OCI-LY1 (cell line): ENCODE results near the gene PNO1.

Experiments
- H2AFZ ChIP-seq: fragments of 200-600 bp; sonication (generic), shearing (Covaris generic); 2 replicates; pipeline ENCODE4 v1.6.0; 2014; ENCODE audit warnings: antibody characterized with exemption, mild to moderate bottlenecking, low read length
- H3F3A ChIP-seq: fragments of 200-600 bp; sonication (generic), shearing (Covaris generic); 2 replicates; pipeline ENCODE4 v1.6.0; 2014; ENCODE audit warnings: mild to moderate bottlenecking, antibody characterized with exemption, low read length, moderate library complexity; ENCODE audit not compliant: insufficient read depth
- H3K27ac ChIP-seq: fragments of 200-600 bp; sonication (generic); 2 replicates; pipeline ENCODE4 v1.5.1; 2014; ENCODE audit warnings: low read length, mixed run types, mild to moderate bottlenecking, low read depth; ENCODE audit not compliant: poor library complexity, severe bottlenecking
- H3K27me3 ChIP-seq: fragments of 200-600 bp; sonication (generic); 2 replicates; pipeline ENCODE4 v1.6.0; 2014; ENCODE audit warnings: antibody characterized with exemption, mild to moderate bottlenecking, low read length, moderate library complexity; ENCODE audit not compliant: insufficient read depth
- H3K36me3 ChIP-seq: fragments of 200-600 bp; sonication (generic); 2 replicates; pipeline ENCODE4 v1.6.1; 2014; ENCODE audit warnings: mild to moderate bottlenecking, antibody characterized with exemption, low read length, moderate library complexity, mixed read lengths; ENCODE audit not compliant: insufficient read depth
- H3K4me1 ChIP-seq: fragments of 200-600 bp; sonication (generic); 2 replicates; pipeline ENCODE4 v1.5.1; 2014; ENCODE audit warnings: mild to moderate bottlenecking, low read length, moderate library complexity; ENCODE audit not compliant: insufficient read depth, severe bottlenecking
- H3K4me2 ChIP-seq: fragments of 200-600 bp; sonication (generic), shearing (Covaris generic); 2 replicates; pipeline ENCODE4 v1.6.1; 2014; ENCODE audit warnings: low read length
- H3K4me3 ChIP-seq: fragments of 200-600 bp; sonication (generic); 2 replicates; pipeline ENCODE4 v1.5.1; 2014; ENCODE audit warnings: low read length, low read depth, mild to moderate bottlenecking, mixed read lengths; ENCODE audit not compliant: poor library complexity, severe bottlenecking
- H3K79me2 ChIP-seq: fragments of 200-600 bp; shearing (Covaris generic); 2 replicates; pipeline ENCODE4 v1.6.1; 2016; ENCODE audit warnings: mixed run types, low read length, mixed read lengths; ENCODE audit not compliant: insufficient read depth
- H3K9ac ChIP-seq: fragments of 200-600 bp; sonication (generic), shearing (Covaris generic); 2 replicates; pipeline ENCODE4 v1.6.1; 2014; ENCODE audit warnings: mild to moderate bottlenecking, low read length, mixed read lengths
- H3K9me2 ChIP-seq: fragments of 200-600 bp; sonication (generic), shearing (Covaris generic); 2 replicates; pipeline ENCODE4 v1.6.1; 2014; ENCODE audit warnings: low read depth, mild to moderate bottlenecking, low read length, mixed read lengths
- H3K9me3 ChIP-seq: fragments of 200-600 bp; shearing (Covaris generic); 2 replicates; pipeline ENCODE4 v1.6.1; 2014; ENCODE audit warnings: low read length, mixed read lengths
- H4K20me1 ChIP-seq: fragments of 200-600 bp; sonication (generic), shearing (Covaris generic); 2 replicates; pipeline ENCODE4 v1.6.0; 2016; ENCODE audit warnings: mild to moderate bottlenecking, low read length; ENCODE audit not compliant: insufficient read depth
- EZH2 ChIP-seq: fragments of 200-600 bp; sonication (generic), shearing (Covaris generic); IDR thresholded peaks from 2 replicates; pipeline ENCODE4 v1.8.0; 2017; ENCODE audit warnings: borderline replicate concordance, mixed run types, mild to moderate bottlenecking, antibody characterized with exemption, low read length, moderate library complexity, mixed read lengths
- TF ChIP-seq, protein P1 (sequence below): fragments of 200-600 bp; sonication (generic), shearing (Covaris generic); IDR thresholded peaks from 2 replicates; pipeline ENCODE4 v1.5.1; 2017; ENCODE audit warnings: mild to moderate bottlenecking, antibody characterized with exemption, low read length, moderate library complexity, mixed read lengths

Gene PNO1

GRCh38 chr2:68218343-68218901 is 60.7 kb downstream of the PNO1 start:
- no peak for TF ChIP-seq EZH2
- TF ChIP-seq, protein P1, sequence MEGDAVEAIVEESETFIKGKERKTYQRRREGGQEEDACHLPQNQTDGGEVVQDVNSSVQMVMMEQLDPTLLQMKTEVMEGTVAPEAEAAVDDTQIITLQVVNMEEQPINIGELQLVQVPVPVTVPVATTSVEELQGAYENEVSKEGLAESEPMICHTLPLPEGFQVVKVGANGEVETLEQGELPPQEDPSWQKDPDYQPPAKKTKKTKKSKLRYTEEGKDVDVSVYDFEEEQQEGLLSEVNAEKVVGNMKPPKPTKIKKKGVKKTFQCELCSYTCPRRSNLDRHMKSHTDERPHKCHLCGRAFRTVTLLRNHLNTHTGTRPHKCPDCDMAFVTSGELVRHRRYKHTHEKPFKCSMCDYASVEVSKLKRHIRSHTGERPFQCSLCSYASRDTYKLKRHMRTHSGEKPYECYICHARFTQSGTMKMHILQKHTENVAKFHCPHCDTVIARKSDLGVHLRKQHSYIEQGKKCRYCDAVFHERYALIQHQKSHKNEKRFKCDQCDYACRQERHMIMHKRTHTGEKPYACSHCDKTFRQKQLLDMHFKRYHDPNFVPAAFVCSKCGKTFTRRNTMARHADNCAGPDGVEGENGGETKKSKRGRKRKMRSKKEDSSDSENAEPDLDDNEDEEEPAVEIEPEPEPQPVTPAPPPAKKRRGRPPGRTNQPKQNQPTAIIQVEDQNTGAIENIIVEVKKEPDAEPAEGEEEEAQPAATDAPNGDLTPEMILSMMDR: no peak
- H3K36me3 ChIP-seq: peaks cover 51% of the 10 kb centered on the region
- no peak overlapping the region for H2AFZ ChIP-seq
- H3K4me3 ChIP-seq: no peak overlapping the region
- no peaks in the 10 kb centered on the region for H3K9me2 ChIP-seq
- peaks cover 50% of the 10 kb centered on the region for H3K4me1 ChIP-seq
- peak overlapping the region; percentile 11; the same call in 1 of the 2 replicates for H3K4me2 ChIP-seq
- H3K79me2 ChIP-seq: peaks cover 100% of the 10 kb centered on the region
- no peak overlapping the region for H3K9ac ChIP-seq
- 0 out of 2 replicates have a peak, but pooled peaks cover 3% of the 10 kb centered on the region for H4K20me1 ChIP-seq
- no peaks in the 10 kb centered on the region for H3K27me3 ChIP-seq
- 0 out of 2 replicates have a peak, but pooled peaks cover 6% of the 10 kb centered on the region for H3K9me3 ChIP-seq
- H3K27ac ChIP-seq: no peak overlapping the region
- no peaks in the 10 kb centered on the region for H3F3A ChIP-seq

DNA sequence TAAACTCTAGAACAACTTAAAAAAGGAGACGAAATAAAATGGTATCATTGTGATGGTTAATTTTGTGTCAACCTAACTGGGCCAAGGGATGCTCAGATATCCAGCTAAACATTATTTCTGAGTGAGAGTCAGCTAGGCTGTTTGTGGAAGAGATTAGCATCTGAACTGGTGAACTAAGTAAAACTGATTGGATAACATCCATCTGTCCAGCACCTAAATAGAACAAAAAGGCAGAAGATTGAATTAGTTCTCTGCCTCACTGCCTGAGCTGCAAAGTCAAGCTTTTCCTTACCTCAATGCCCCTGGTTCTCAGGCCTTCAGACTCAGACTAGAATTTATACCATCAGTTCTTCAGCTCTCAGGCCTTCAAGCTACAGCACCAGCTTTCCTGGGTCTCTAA is 64.6 kb downstream of the PNO1 start:
- Histone ChIP-seq H3K36me3 (peaks cover 43% of the 10 kb centered on the region), H3F3A (no peaks in the 10 kb centered on the region), H3K27me3 (no peaks in the 10 kb centered on the region), H2AFZ (no peak overlapping the region), H3K4me2 (no peak overlapping the region), H3K9ac (no peak overlapping the region), H3K4me1 (peaks cover 30% of the 10 kb centered on the region), H3K79me2 (peaks cover 100% of the 10 kb centered on the region), H3K4me3 (no peak overlapping the region), H4K20me1 (peaks cover 3% of the 10 kb centered on the region; the same call in 1 of the 2 replicates), H3K9me2 (no peaks in the 10 kb centered on the region), H3K27ac (no peak overlapping the region), H3K9me3 (0 out of 2 replicates have a peak, but pooled peaks cover 6% of the 10 kb centered on the region)
- TF ChIP-seq EZH2: no peak
- TF ChIP-seq, protein P1: no peak

- no peak overlapping the region for H3K27ac ChIP-seq
- H3K9ac ChIP-seq: no peak overlapping the region
- H3F3A ChIP-seq: no peaks in the 10 kb centered on the region
- H3K27me3 ChIP-seq: no peaks in the 10 kb centered on the region
- no peaks in the 10 kb centered on the region for H3K9me2 ChIP-seq
- no peak overlapping the region for H3K4me3 ChIP-seq
- H4K20me1 ChIP-seq: peaks cover 3% of the 10 kb centered on the region; the same call in 1 of the 2 replicates
- 0 out of 2 replicates have a peak, but pooled peaks cover 6% of the 10 kb centered on the region for H3K9me3 ChIP-seq
- peaks cover 22% of the 10 kb centered on the region for H3K4me1 ChIP-seq
- H3K79me2 ChIP-seq: peaks cover 100% of the 10 kb centered on the region
- no peak overlapping the region for H2AFZ ChIP-seq
- H3K36me3 ChIP-seq: peaks cover 43% of the 10 kb centered on the region
- TF ChIP-seq, protein P1: no peak
- TF ChIP-seq EZH2: no peak
- no peak overlapping the region for H3K4me2 ChIP-seq
Observed at GRCh38 chr2:68223419-68223818, 65.7 kb downstream of the PNO1 start.
